ENCODE data around the gene SORCS2. TPM values are rescaled to one million over a fixed set of nuclear protein-coding genes. Genes with fewer than 3 reads are reported as not detected.
A peak's percentile ranks its signal among the peaks of the same experiment; 100 is the strongest.

The SORCS2 gene
- total and polyA plus RNA-seq, 2 experiments from 2014 or later, result 0.92 to 6.9 TPM

DNA sequence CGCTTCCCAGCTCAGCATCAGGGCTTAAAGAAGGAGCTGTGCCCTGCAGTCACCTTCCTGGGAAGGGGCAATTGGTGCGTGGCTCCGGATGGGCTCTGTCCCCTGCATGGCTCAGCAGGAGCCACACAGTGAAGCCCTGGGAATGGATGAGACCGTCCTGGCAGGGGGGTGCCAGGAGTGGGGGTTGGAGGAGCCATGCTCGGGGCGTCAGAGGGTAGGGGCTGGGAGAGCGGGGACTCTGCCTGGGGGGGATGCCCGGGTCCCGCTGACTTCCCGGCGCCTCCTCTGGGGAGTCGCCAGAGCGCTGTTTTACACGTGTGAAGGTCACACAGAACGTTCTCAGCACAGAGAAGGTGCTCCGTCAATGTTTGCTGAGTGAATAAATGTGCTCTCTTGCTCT lies 563.2 kb downstream of the SORCS2 start:
- no peak for TF ChIP-seq CTCF (IDR thresholded peaks at IDR 0.05; ENCODE audit: low read depth, low read length)
- Histone ChIP-seq H3K27ac (no peak overlapping the region), H3K4me1 (ENCODE audit: low read depth) (no peaks in the 10 kb centered on the region), H3K4me3 (no peak overlapping the region), H3K9me3 (ENCODE audit: low read depth) (no peaks in the 10 kb centered on the region), H3K27me3 (no peaks in the 10 kb centered on the region), H3K36me3 (no peaks in the 10 kb centered on the region)
- DNase-seq (ENCODE audit: low read depth in 1 of 2, low spot score in 1 of 2), result no peak

DNA sequence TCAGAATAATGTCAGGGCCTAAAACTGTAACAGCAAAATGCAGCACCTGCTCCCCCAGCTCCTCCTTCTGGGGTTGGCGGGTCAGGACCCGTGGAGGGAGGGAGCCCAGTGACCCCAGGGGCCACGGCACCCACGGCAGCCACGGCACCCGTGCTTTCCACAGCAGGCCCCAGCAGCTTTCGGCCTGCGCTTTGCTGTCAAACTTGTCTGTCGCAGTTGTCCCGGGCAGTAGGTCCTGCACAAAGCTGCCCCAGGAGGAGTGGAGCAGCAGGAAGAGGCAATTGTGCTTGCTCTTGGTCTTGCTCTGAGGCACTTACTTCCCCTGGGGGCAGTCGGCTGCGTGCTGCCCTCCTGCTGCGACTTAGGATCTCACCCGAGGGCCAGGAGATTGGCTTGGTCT lies 563.7 kb downstream of the SORCS2 start:
- H3K27ac ChIP-seq, result no peak overlapping the region
- H3K4me3 ChIP-seq, result no peak overlapping the region
- DNase-seq (ENCODE audit: low read depth in 1 of 2, low spot score in 1 of 2), result no peak
- no peaks in the 10 kb centered on the region for H3K4me1 ChIP-seq (ENCODE audit: low read depth)
- no peaks in the 10 kb centered on the region for H3K36me3 ChIP-seq
- no peaks in the 10 kb centered on the region for H3K9me3 ChIP-seq (ENCODE audit: low read depth)
- H3K27me3 ChIP-seq, result no peaks in the 10 kb centered on the region
- no peak for TF ChIP-seq CTCF (IDR thresholded peaks at IDR 0.05; ENCODE audit: low read depth, low read length)

- TF ChIP-seq CTCF (IDR thresholded peaks at IDR 0.05; ENCODE audit: low read depth, low read length), result no peak
- no peaks in the 10 kb centered on the region for H3K36me3 ChIP-seq
- no peaks in the 10 kb centered on the region for H3K4me1 ChIP-seq (ENCODE audit: low read depth)
- no peaks in the 10 kb centered on the region for H3K9me3 ChIP-seq (ENCODE audit: low read depth)
- no peak overlapping the region for H3K4me3 ChIP-seq
- no peaks in the 10 kb centered on the region for H3K27me3 ChIP-seq
- DNase-seq (ENCODE audit: low read depth in 1 of 2, low spot score in 1 of 2), result no peak
- H3K27ac ChIP-seq, result no peak overlapping the region
Observed at GRCh38 chr4:7756561-7757355, 564.4 kb downstream of the SORCS2 start.

DNA sequence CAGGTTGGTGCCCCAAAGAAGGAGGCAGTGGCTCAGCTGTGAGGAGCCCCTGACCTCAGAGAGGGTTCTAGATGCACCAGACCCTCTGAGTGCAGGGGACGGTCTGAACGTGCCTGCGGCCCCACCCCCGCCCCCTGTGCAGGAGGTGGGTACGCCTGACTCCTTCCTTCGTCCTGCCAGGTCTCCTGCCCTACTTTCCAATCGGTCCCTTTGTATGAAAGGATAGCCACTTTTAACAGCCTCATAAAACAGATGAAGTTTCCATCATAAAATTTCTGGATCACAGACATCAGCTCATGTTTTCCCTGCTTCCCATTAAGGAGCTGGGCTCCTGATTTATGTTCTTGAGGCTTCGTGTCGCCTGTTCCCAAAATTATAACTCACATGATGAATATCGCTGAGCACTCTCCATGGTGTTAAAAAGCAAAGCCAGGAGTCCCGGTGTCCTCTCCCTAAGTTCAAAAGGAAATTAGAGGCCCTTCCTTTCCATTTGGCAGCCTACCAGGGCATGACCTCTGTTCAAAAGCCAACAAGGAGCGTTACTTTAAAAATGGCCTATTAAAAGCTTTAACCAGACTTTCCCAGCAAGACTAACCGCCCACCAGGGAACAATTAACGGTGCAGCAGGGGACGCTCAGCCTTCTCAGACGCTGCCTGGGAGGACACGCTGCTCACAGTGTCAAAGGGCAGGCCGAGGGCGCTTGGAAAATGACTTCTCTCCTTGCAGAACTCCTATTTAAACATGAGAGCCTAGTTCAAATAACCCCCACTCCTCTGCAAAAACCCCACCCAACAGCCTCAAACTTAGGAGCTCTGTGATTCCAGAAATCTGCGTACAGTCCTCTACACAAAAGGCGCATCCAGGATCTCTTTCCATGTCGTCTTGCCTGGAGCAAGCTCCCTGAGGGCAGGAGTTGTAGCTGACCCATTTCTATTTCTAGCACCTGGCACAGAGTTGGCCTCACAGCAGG lies 565.4 kb downstream of the SORCS2 start:
- Histone ChIP-seq H3K27ac (no peak overlapping the region), H3K4me1 (ENCODE audit: low read depth) (no peaks in the 10 kb centered on the region), H3K9me3 (ENCODE audit: low read depth) (no peaks in the 10 kb centered on the region), H3K4me3 (no peak overlapping the region), H3K27me3 (no peaks in the 10 kb centered on the region), H3K36me3 (no peaks in the 10 kb centered on the region)
- TF ChIP-seq CTCF (IDR thresholded peaks at IDR 0.05; ENCODE audit: low read depth, low read length), result no peak
- peak in 1 of 2 donors; percentile 16 for DNase-seq (ENCODE audit: low read depth in 1 of 2, low spot score in 1 of 2)

GRCh38 chr4:7758476-7758875 lies 566.1 kb downstream of the SORCS2 start:
- Histone ChIP-seq H3K4me3 (no peak overlapping the region), H3K4me1 (ENCODE audit: low read depth) (no peaks in the 10 kb centered on the region), H3K36me3 (no peaks in the 10 kb centered on the region), H3K27me3 (no peaks in the 10 kb centered on the region), H3K9me3 (ENCODE audit: low read depth) (no peaks in the 10 kb centered on the region), H3K27ac (no peak overlapping the region)
- DNase-seq (ENCODE audit: low read depth in 1 of 2, low spot score in 1 of 2), result no peak
- TF ChIP-seq CTCF (IDR thresholded peaks at IDR 0.05; ENCODE audit: low read depth, low read length), result no peak

All from cardiac muscle cell (in vitro differentiated cells and primary cell).